GM12878 (cell line): ENCODE data around the gene CAMTA1. TPM values are rescaled to one million over a fixed set of nuclear protein-coding genes. Genes with fewer than 3 reads are reported as not detected.

Source experiments
- ATAC-seq: fragments of 200-7000 bp; cut with Tn5 transposase; 3 replicates; pipeline ENCODE4 v1.9.1; 2020; ENCODE audit warnings: mild to moderate bottlenecking, moderate library complexity
- BruUV-seq: library from RNA; stranded (reverse); fragments of 400-500 nt; replicated peaks from 2 replicates; lab custom pipeline; 2021; lab: Mats Ljungman, UMichigan
- CTCF ChIA-PET: fragments of 300-600 bp; sonication (Branson Sonifier 250); formaldehyde crosslinking; extraction: SDS; loops from one replicate; lab custom pipeline; 2021; ENCODE audit warnings: inconsistent platforms; lab: Yijun Ruan, JAX
- POLR2A ChIA-PET: fragments of 350-600 bp; formaldehyde crosslinking; extraction: SDS; loops from one replicate; lab custom pipeline; 2021; ENCODE audit warnings: inconsistent platforms; lab: Charles Lee
- RAD21 ChIA-PET: fragments of 300-600 bp; sonication (Branson Sonifier 250); formaldehyde crosslinking; loops from one replicate; lab custom pipeline; 2023; ENCODE audit warnings: antibody characterized with exemption; ENCODE audit not compliant: unreplicated experiment; lab: Charles Lee
- SMC1A ChIA-PET: fragments of 300-600 bp; sonication (Branson Sonifier 250); formaldehyde crosslinking; loops from one replicate; lab custom pipeline; 2023; ENCODE audit not compliant: unreplicated experiment, uncharacterized antibody; lab: Charles Lee
- DNase-seq: peaks from one replicate; pipeline ENCODE4 v3.0.0-alpha.2; 2011; ENCODE audit warnings: low read depth, low spot score
- FAIRE-seq: peaks from 3 replicates; lab custom pipeline; 2011; peaks lifted over from hg19 to GRCh38; lab: Jason Lieb, UNC
- H2AFZ ChIP-seq: 2 replicates; pipeline ENCODE4 v1.6.0; 2011; ENCODE audit warnings: low read depth, low read length, control low read depth; ENCODE audit not compliant: control insufficient read depth
- H3K27ac ChIP-seq: 2 replicates; pipeline ENCODE4 v1.5.1; 2011; ENCODE audit warnings: control low read depth; ENCODE audit not compliant: control insufficient read depth, insufficient read depth
- H3K27me3 ChIP-seq, 2 experiments: replicated peaks in 1 of 2; 2 replicates each; pipeline versions ENCODE4 v1.6.0 to v1.6.1; 2011; ENCODE audit warnings: low read length in 1 of 2; ENCODE audit not compliant: control insufficient read depth in 2 of 2, insufficient read depth in 2 of 2
- H3K36me3 ChIP-seq, 2 experiments: 2 replicates each; pipeline ENCODE4 v1.5.1; 2011; ENCODE audit warnings: low read length in 1 of 2; ENCODE audit not compliant: control insufficient read depth in 2 of 2, insufficient read depth in 2 of 2
- H3K4me1 ChIP-seq: 2 replicates; pipeline ENCODE4 v1.6.1; 2011; ENCODE audit warnings: mild to moderate bottlenecking, low read length, moderate library complexity, mixed read lengths; ENCODE audit not compliant: control insufficient read depth, insufficient read depth
- H3K4me2 ChIP-seq: 2 replicates; pipeline ENCODE4 v1.6.0; 2011; ENCODE audit warnings: control low read depth; ENCODE audit not compliant: control insufficient read depth, insufficient read depth
- H3K4me3 ChIP-seq: fragments of 200-600 bp; sonication (generic); 2 replicates; pipeline ENCODE4 v1.5.1; 2016
- H3K79me2 ChIP-seq: 2 replicates; pipeline ENCODE4 v1.6.0; 2011; ENCODE audit warnings: low read length; ENCODE audit not compliant: control insufficient read depth, insufficient read depth
- H3K9ac ChIP-seq: 2 replicates; pipeline ENCODE4 v1.8.0; 2011; ENCODE audit warnings: low read length, control low read depth, mixed read lengths; ENCODE audit not compliant: control insufficient read depth, insufficient read depth
- H3K9me3 ChIP-seq: replicated peaks from 3 replicates; pipeline ENCODE4 v1.5.1; 2011; ENCODE audit warnings: mild to moderate bottlenecking, low read length; ENCODE audit not compliant: control insufficient read depth, insufficient read depth
- H4K20me1 ChIP-seq: 2 replicates; pipeline ENCODE4 v1.6.0; 2011; ENCODE audit not compliant: control insufficient read depth, insufficient read depth
- CBFB ChIP-seq: IDR thresholded peaks from 2 replicates; pipeline ENCODE4 v1.6.1; 2016; ENCODE audit warnings: antibody characterized with exemption, low read depth
- CHD2 ChIP-seq: IDR thresholded peaks from 2 replicates; pipeline ENCODE4 v1.6.1; 2011; ENCODE audit warnings: low read depth, low read length, improper control_type of control experiment, borderline replicate concordance
- EED ChIP-seq: sonication (generic); IDR thresholded peaks from 2 replicates; pipeline ENCODE4 v1.6.1; 2016; ENCODE audit warnings: antibody characterized with exemption, low read depth
- FOXK2 ChIP-seq: fragments of 450-650 bp; IDR thresholded peaks from 2 replicates; pipeline ENCODE4 v1.6.1; 2017; ENCODE audit warnings: mild to moderate bottlenecking, moderate library complexity
- GATAD2B ChIP-seq: fragments of 450-650 bp; conservative IDR thresholded peaks from 2 replicates; pipeline ENCODE4 v1.6.1; 2017; ENCODE audit warnings: low read depth, mild to moderate bottlenecking, moderate library complexity
- HDAC2 ChIP-seq: fragments of 200-600 bp; sonication (generic); IDR thresholded peaks from 2 replicates; pipeline ENCODE4 v1.6.1; 2017
- HDAC6 ChIP-seq: fragments of 200-600 bp; sonication (generic); IDR thresholded peaks from one replicate; pipeline ENCODE4 v1.8.0; 2017; ENCODE audit warnings: antibody characterized with exemption; ENCODE audit not compliant: unreplicated experiment
- IKZF2 ChIP-seq, 2 experiments: fragments of 450-650 bp; IDR thresholded peaks; 2 replicates each; pipeline ENCODE4 v1.6.1; 2017; ENCODE audit warnings: mild to moderate bottlenecking in 2 of 2, moderate library complexity in 2 of 2
- JUND ChIP-seq: IDR thresholded peaks from 2 replicates; pipeline ENCODE4 v1.6.1; 2012; ENCODE audit warnings: low read depth, mild to moderate bottlenecking, low read length, improper control_type of control experiment, moderate library complexity
- MEF2B ChIP-seq: fragments of 450-650 bp; IDR thresholded peaks from 2 replicates; pipeline ENCODE4 v1.6.1; 2018; ENCODE audit warnings: mild to moderate bottlenecking, moderate library complexity; ENCODE audit not compliant: partially characterized antibody, poor library complexity, severe bottlenecking
- NKRF ChIP-seq: fragments of 450-650 bp; conservative IDR thresholded peaks from 2 replicates; pipeline ENCODE4 v1.6.1; 2017; ENCODE audit warnings: mild to moderate bottlenecking, moderate library complexity
- PAX8 ChIP-seq: fragments of 450-650 bp; IDR thresholded peaks from 2 replicates; pipeline ENCODE4 v1.6.1; 2017; ENCODE audit warnings: mild to moderate bottlenecking, moderate library complexity
- RELB ChIP-seq: fragments of 450-650 bp; IDR thresholded peaks from 2 replicates; pipeline ENCODE4 v1.6.1; 2017; ENCODE audit warnings: low read depth, mild to moderate bottlenecking, moderate library complexity
- SREBF2 ChIP-seq: IDR thresholded peaks from 2 replicates; pipeline ENCODE4 v1.6.1; 2012; ENCODE audit warnings: mild to moderate bottlenecking, low read length
- SUZ12 ChIP-seq: fragments of 200-600 bp; sonication (generic); IDR thresholded peaks from one replicate; pipeline ENCODE4 v1.6.1; 2018; ENCODE audit warnings: antibody characterized with exemption, mild to moderate bottlenecking; ENCODE audit not compliant: unreplicated experiment
- TCF3 ChIP-seq: IDR thresholded peaks from 2 replicates; pipeline ENCODE4 v1.6.1; 2012; ENCODE audit warnings: low read depth, mild to moderate bottlenecking, low read length, borderline replicate concordance; ENCODE audit not compliant: insufficient read depth
- YBX1 ChIP-seq: fragments of 450-650 bp; IDR thresholded peaks from 2 replicates; pipeline ENCODE4 v1.6.1; 2016; ENCODE audit warnings: antibody characterized with exemption
- ZNF217 ChIP-seq: fragments of 450-650 bp; IDR thresholded peaks from 2 replicates; pipeline ENCODE4 v1.6.1; 2017; ENCODE audit warnings: antibody characterized with exemption, mild to moderate bottlenecking
- ZNF274 ChIP-seq: IDR thresholded peaks from one replicate; pipeline ENCODE4 v1.8.0; 2011; ENCODE audit not compliant: insufficient read length, insufficient read depth
- WGBS: methylation state at CpG from one replicate; pipeline ENCODE4 v1.1.6; 2016; ENCODE audit warnings: low lambda C conversion rate; ENCODE audit not compliant: insufficient replicate concordance, insufficient coverage; ENCODE audit errors: missing lambda C conversion rate; 5-methylcytosine and 5-hydroxymethylcytosine counted together
- in situ Hi-C: fragments of 300-500 bp; cut with MboI; formaldehyde crosslinking; loops from 9 replicates; pipeline ENCODE4 v1.14.3; 2018; ENCODE audit warnings: mixed read lengths
- intact Hi-C: fragments of 100-400 bp; cut with micrococcal nuclease; formaldehyde crosslinking; loops from one replicate; pipeline ENCODE4 v1.14.2; 2022; ENCODE audit not compliant: unreplicated experiment
- polyA plus RNA-seq, 11 experiments: library from polyadenylated mRNA; depleted of rRNA in 4 of 11; unstranded in 6 of 11; stranded (reverse) in 5 of 11; fragments of >200 nt; fragmentation: Nextera tagmentation in 4 of 11; fragmentation: Illumina TruSeq in 1 of 11; extraction: Ambion mirVana in 4 of 11; extraction: Trizol in 1 of 11; gene quantifications; 1 replicate in 1 of 11; 2 replicates in 10 of 11; pipeline versions ENCODE4 v1.2.1 to v1.2.3, GENCODE V29; 2011 to 2016; ENCODE audit warnings: inconsistent platforms in 2 of 11, missing spikeins in 2 of 11, low read depth in 1 of 11
- total RNA-seq, 4 experiments: library from RNA; depleted of rRNA in 3 of 4; stranded (reverse); fragments of >200 nt in 3 of 4; fragmentation: Illumina TruSeq in 1 of 4; extraction: Trizol in 1 of 4; gene quantifications; 2 replicates each; pipeline versions ENCODE4 v1.2.1 to v1.2.3, GENCODE V29; 2013 to 2021

The CAMTA1 gene
- total and polyA plus RNA-seq, 10 of the 15 experiments (the other 5 are each of a cell fraction or from before 2014, with no cell fraction given) = 37.7 to 148 (median 76.4) TPM

GRCh38 chr1:7690496-7691182, 905.4 kb downstream of the CAMTA1 start:
- Histone ChIP-seq H3K4me2 (no peak overlapping the region), H3K4me3 (no peak overlapping the region), H3K9me3 (no peaks in the 10 kb centered on the region; the same call in 2 of the 3 replicates), H3K27me3 (no peaks in the 10 kb centered on the region; a peak in 2 of 4 replicates), H4K20me1 (no peaks in the 10 kb centered on the region), H3K27ac (no peak overlapping the region), H2AFZ (no peak overlapping the region), H3K4me1 (no peaks in the 10 kb centered on the region), H3K9ac (no peak overlapping the region), H3K79me2 (no peaks in the 10 kb centered on the region), H3K36me3 (no peaks in the 10 kb centered on the region)
- WGBS = 39% methylated on average over 17 of the region's 17 CpGs
- no peak for ATAC-seq
- ChIA-PET SMC1A (no interaction called here), POLR2A (no interaction called here), CTCF (interaction anchor here (1.5 kb wide), 1 partner anchor 21 kb away, joined by 5 read pairs; no protein-coding TSS in a partner anchor), RAD21 (no interaction called here)
- no TSS peak for BruUV-seq
- in situ Hi-C loops (no loop called here), intact Hi-C loops (no loop called here)
- DNase-seq = no peak
- no peak for TF ChIP-seq TCF3
- TF ChIP-seq SUZ12 = no peak
- TF ChIP-seq GATAD2B = no peak
- no peak for TF ChIP-seq MEF2B
- no peak for TF ChIP-seq RELB
- no peak for TF ChIP-seq CHD2
- no peak for TF ChIP-seq FOXK2
- no peak for TF ChIP-seq IKZF2 (IDR thresholded peaks at IDR 0.05)
- no peak for TF ChIP-seq YBX1
- TF ChIP-seq EED = no peak
- TF ChIP-seq CBFB = no peak
- no peak for TF ChIP-seq ZNF274
- no peak for TF ChIP-seq JUND
- TF ChIP-seq ZNF217 = no peak
- no peak for TF ChIP-seq SREBF2
- TF ChIP-seq HDAC6 = no peak
- no peak for TF ChIP-seq NKRF
- TF ChIP-seq PAX8 = no peak
- TF ChIP-seq HDAC2 = no peak
- FAIRE-seq = no peak
